Fibroblast of the aortic adventitia (primary cell): Measurements from ENCODE around the gene TNFAIP8L3. TPM values are rescaled to one million over a fixed set of nuclear protein-coding genes. Genes with fewer than 3 reads are reported as not detected.

Source experiments
- DNase-seq: peaks from one replicate; pipeline ENCODE4 v3.0.0-alpha.2; 2010; ENCODE audit warnings: low read depth
- H3K4me3 ChIP-seq: 2 replicates; pipeline ENCODE4 v1.5.1; 2011; ENCODE audit warnings: low read depth, mild to moderate bottlenecking, control low read depth, low read length, moderate library complexity
- total RNA-seq: library from RNA; depleted of rRNA; stranded (reverse); fragments of >200 nt; gene quantifications from 2 replicates; pipeline ENCODE4 v1.2.3, GENCODE V29; 2012; ENCODE audit warnings: low replicate concordance
- TF ChIP-seq, protein P1 (sequence below): IDR thresholded peaks from 2 replicates; pipeline ENCODE4 v1.5.1; 2011; ENCODE audit warnings: mild to moderate bottlenecking, low read length, control low read depth, inconsistent platforms; ENCODE audit not compliant: insufficient read depth

Gene TNFAIP8L3
- total RNA-seq, 1 donor = 22.4 TPM

DNA sequence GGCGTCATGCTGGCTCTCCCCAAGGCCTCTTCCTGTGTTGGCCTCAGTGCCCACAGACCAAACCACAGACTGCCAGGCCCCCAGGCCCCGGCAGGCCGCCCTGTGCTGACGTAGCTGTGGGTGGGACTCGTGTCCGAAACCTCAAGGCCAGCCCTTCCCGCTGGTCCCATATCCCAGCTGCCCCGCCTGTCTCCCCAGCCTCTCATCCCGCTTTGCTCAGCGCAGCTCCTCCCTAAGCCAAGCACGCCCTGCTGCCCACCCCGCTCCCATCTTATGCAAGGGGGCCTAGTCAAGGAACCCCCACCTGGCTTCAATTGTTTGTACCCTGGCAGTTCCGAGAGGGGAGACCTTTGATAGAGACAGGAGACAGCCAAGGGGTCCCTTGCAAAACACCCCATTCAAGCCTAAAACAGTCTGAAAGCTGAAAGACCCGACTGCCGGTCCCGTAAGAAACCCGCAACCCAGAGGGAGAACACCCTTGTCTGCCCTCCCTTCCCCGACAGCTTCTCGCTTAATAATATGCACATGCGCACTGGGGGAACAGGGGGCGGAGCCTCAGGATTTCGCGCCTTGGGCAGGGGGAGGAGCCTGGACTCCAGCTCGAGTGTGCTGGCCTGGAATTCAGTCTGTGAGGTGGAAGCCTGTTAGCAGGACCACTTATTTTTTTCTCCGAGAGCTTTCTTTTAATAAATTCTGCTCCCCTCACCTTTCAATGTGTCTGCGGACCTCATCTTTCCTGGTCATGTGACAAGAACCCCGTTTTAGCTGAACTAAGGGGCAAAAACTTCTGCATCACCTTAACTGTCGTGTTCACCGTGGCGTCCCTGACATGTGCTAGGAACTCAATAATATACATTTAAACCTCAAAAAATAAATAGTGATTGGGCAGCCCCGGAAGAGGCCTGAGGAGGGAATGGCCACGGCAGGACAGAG lies 17.2 kb downstream of the TNFAIP8L3 start:
- H3K4me3 ChIP-seq = no peak overlapping the region
- DNase-seq = peak; percentile 44
- TF ChIP-seq, protein P1, sequence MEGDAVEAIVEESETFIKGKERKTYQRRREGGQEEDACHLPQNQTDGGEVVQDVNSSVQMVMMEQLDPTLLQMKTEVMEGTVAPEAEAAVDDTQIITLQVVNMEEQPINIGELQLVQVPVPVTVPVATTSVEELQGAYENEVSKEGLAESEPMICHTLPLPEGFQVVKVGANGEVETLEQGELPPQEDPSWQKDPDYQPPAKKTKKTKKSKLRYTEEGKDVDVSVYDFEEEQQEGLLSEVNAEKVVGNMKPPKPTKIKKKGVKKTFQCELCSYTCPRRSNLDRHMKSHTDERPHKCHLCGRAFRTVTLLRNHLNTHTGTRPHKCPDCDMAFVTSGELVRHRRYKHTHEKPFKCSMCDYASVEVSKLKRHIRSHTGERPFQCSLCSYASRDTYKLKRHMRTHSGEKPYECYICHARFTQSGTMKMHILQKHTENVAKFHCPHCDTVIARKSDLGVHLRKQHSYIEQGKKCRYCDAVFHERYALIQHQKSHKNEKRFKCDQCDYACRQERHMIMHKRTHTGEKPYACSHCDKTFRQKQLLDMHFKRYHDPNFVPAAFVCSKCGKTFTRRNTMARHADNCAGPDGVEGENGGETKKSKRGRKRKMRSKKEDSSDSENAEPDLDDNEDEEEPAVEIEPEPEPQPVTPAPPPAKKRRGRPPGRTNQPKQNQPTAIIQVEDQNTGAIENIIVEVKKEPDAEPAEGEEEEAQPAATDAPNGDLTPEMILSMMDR = no peak

DNA sequence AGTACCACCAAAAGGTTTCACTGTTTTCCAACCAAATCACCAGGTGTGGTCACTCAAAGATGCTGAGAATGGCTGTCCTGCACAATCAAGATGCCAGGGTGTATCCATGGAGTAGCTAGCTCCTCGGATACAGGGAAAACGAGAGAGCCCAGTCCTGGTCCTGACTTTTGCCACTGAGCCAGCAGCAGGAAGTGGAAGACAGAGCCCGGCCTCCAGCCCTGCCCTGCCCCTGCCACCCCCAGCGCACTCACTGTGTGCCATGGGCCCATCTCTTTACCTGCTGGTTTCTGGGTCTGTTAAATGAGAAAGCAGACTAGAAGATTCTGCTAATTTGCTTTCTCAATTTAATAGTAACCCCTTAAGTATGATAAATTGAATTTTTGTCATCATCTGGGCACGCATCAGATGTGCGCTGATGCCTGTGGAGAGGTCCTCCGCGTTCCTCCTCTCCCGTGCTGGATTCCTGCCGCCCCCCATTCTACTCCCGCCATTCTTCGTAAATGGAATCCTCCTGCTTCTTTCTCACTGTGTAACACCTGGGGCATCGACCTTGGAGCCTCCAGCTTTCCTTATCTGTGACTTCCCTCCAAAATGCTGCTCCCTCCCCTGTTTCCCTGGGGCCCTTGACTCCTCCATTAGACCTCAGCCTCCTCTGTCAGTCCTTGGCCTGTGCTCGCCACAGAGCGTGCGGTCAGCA lies 18.0 kb downstream of the TNFAIP8L3 start:
- TF ChIP-seq, protein P1 = no peak
- no peak overlapping the region for H3K4me3 ChIP-seq
- no peak for DNase-seq

DNA sequence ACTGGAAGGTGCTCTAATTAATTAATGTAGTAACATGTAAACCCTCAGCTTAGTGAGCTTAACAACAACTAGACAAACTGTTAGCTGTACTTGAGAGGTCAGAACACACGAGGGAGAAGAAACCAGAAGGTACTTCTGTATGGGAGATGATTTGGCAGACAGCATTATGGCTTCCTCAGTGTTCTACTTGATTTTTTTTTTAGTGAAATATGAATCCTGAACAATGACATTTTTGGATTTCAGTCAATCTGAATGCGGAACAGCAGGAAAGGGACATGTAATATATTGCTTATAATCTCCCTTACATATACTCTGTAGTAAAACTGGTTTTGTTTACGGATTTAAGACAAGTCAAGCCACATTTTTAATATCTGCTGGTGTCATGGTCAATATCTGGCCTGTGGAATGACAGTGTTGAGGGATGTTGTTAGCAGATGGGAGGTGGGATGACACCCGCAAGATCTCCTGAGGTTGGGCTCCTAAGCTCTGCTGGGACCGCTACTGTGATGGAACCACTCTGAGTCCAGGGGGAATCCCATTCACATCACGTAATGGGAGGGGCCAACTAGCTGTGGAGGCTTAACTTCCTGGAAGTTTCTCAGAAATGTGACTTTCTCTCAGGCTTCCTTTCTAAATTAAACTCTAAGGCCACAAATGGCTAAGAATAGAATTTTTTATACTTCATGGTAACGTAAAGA lies 18.7 kb downstream of the TNFAIP8L3 start:
- no peak for DNase-seq
- TF ChIP-seq, protein P1 = no peak
- H3K4me3 ChIP-seq = no peak overlapping the region

DNA sequence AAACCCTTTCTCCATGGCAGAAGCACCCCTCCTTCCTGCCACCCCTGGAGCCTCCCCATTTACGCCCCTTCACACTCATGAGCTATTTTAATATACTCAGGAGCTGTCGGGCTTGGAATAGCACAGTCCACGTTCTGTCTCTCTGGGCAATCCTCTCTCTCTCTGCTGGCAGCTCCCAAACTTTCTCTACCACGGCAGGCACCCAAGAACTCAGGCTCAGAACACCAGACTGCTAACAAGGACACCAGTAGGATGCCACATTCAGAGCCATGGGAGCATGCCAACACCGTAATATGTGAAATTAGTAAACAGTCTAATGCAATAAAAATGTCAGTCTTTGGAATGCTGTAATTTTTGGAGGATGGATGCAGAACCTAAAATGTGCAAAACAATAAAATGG lies 19.3 kb downstream of the TNFAIP8L3 start:
- no peak overlapping the region for H3K4me3 ChIP-seq
- TF ChIP-seq, protein P1 = no peak
- peak; percentile 48 for DNase-seq

DNA sequence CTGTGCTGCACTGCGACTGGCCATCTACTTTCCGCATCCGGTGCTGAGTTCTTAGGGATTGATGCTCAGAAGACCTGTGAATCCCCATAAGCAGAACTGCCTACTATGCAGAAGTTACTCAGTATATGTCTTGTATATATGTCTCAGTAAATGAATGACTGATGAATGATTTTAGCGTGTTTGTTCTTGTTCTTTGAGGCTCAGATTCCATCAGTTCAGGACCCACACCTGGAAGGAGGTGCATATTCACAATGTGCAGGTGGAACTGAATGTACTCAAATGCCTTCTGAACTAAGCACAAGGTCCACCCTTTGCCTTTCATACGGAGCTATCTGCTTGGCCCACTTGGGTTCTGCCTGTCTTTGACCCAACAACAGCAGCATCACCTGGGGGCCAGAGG lies 19.8 kb downstream of the TNFAIP8L3 start:
- no peak for DNase-seq
- TF ChIP-seq, protein P1 = no peak
- H3K4me3 ChIP-seq = no peak overlapping the region

DNA sequence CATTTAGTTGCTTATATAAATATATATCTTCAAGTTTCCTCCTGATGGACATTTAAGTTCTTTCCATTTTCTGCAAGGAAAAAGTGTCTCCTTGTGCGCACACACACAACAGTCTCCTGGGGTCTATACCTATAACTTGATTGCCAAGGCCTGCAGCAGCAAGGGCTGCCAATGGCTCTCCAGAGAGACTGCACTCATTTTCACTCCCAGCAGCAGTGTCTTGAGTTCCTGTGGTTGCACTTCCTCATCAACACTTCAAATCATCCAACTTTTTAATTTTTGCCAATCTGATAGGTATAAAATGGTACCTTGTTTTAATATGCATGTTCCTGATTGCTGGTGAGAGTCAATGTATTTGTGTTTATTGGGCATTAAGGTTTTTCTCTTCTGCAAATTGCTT lies 23.1 kb downstream of the TNFAIP8L3 start:
- TF ChIP-seq, protein P1 = no peak
- DNase-seq = no peak
- no peak overlapping the region for H3K4me3 ChIP-seq
